Glutamatergic neuron (in vitro differentiated cells): ENCODE data around the gene HMX1. TPM values are rescaled to one million over a fixed set of nuclear protein-coding genes. Genes with fewer than 3 reads are reported as not detected.

Experiments used
- DNase-seq: peaks from one replicate; pipeline ENCODE4 v3.0.0; 2022
- H3K27ac Mint-ChIP-seq: one replicate; pipeline ENCODE4 v1.8.0; 2020; ENCODE audit warnings: mild to moderate bottlenecking, mixed read lengths, inconsistent platforms; ENCODE audit not compliant: unreplicated experiment
- H3K27me3 Mint-ChIP-seq: one replicate; pipeline ENCODE4 v1.8.0; 2020; ENCODE audit warnings: mild to moderate bottlenecking, moderate library complexity, mixed read lengths, inconsistent platforms; ENCODE audit not compliant: unreplicated experiment
- H3K36me3 Mint-ChIP-seq: one replicate; pipeline ENCODE4 v1.8.0; 2020; ENCODE audit warnings: mild to moderate bottlenecking, mixed read lengths, inconsistent platforms; ENCODE audit not compliant: unreplicated experiment
- H3K4me1 Mint-ChIP-seq: one replicate; pipeline ENCODE4 v1.8.0; 2020; ENCODE audit warnings: mild to moderate bottlenecking, low read depth, mixed read lengths, inconsistent platforms; ENCODE audit not compliant: unreplicated experiment
- H3K4me3 Mint-ChIP-seq: one replicate; pipeline ENCODE4 v1.8.0; 2020; ENCODE audit warnings: mild to moderate bottlenecking, mixed read lengths, inconsistent platforms; ENCODE audit not compliant: unreplicated experiment
- H3K9me3 Mint-ChIP-seq: one replicate; pipeline ENCODE4 v1.8.0; 2020; ENCODE audit warnings: mild to moderate bottlenecking, moderate library complexity, mixed read lengths, inconsistent platforms; ENCODE audit not compliant: unreplicated experiment
- CTCF ChIP-seq: fragments of 200-600 bp; sonication (generic); IDR thresholded peaks from one replicate; pipeline ENCODE4 v1.5.0; 2021; ENCODE audit not compliant: partially characterized antibody, unreplicated experiment
- total RNA-seq: library from RNA; stranded (reverse); fragmentation: NEBNext Ultra II Directional; extraction: Animal tissue kit (Norgen Biotek cat#: 25700); gene quantifications from one replicate; pipeline ENCODE4 v1.2.1, GENCODE V29; 2021; ENCODE audit not compliant: unreplicated experiment

Gene HMX1
- total RNA-seq, 1 donor from 2014 or later, result 1.7 TPM

DNA sequence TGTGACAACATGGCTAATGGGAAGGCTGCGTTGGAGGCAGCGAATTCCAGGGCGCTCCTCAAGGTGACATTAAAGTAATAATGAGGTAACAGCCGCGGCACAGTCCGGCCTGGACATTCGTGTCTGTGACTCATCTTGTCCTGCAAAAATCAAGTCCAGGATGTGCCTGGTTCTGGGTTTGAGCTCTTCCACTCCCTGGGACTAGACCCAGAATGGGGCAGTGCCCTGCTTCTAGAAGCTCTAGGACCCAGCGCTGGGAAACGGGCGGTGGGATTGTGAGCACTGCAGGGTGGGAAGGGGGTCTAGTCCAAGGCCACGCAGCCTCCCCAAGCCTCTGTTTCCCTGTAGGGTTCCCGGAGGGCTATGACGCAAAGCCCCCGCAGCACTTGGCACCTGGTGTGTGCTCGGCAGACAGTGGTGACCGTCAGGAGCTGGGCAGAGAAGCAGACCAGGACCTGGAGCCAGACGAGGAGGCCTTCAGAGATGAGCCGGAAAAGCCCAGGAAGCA lies 34.9 kb downstream of the HMX1 start:
- no peaks in the 10 kb centered on the region for H3K36me3 Mint-ChIP-seq
- TF ChIP-seq CTCF, result no peak
- DNase-seq, result no peak
- peaks cover 4% of the 10 kb centered on the region for H3K27me3 Mint-ChIP-seq
- H3K4me3 Mint-ChIP-seq, result no peak overlapping the region
- peaks cover 6% of the 10 kb centered on the region for H3K9me3 Mint-ChIP-seq
- peaks cover 5% of the 10 kb centered on the region for H3K4me1 Mint-ChIP-seq
- no peak overlapping the region for H3K27ac Mint-ChIP-seq

GRCh38 chr4:8835521-8836365 lies 35.9 kb downstream of the HMX1 start:
- Mint-ChIP-seq H3K4me3 (no peak overlapping the region), H3K36me3 (no peaks in the 10 kb centered on the region), H3K27ac (no peak overlapping the region), H3K9me3 (peaks cover 6% of the 10 kb centered on the region), H3K27me3 (peaks cover 5% of the 10 kb centered on the region), H3K4me1 (peaks cover 5% of the 10 kb centered on the region)
- TF ChIP-seq CTCF, result no peak
- DNase-seq, result no peak

GRCh38 chr4:8834681-8835220 lies 36.9 kb downstream of the HMX1 start:
- no peak for DNase-seq
- H3K27ac Mint-ChIP-seq, result no peak overlapping the region
- H3K9me3 Mint-ChIP-seq, result peaks cover 6% of the 10 kb centered on the region
- TF ChIP-seq CTCF, result no peak
- peaks cover 5% of the 10 kb centered on the region for H3K4me1 Mint-ChIP-seq
- H3K36me3 Mint-ChIP-seq, result no peaks in the 10 kb centered on the region
- H3K27me3 Mint-ChIP-seq, result peaks cover 8% of the 10 kb centered on the region
- no peak overlapping the region for H3K4me3 Mint-ChIP-seq

DNA sequence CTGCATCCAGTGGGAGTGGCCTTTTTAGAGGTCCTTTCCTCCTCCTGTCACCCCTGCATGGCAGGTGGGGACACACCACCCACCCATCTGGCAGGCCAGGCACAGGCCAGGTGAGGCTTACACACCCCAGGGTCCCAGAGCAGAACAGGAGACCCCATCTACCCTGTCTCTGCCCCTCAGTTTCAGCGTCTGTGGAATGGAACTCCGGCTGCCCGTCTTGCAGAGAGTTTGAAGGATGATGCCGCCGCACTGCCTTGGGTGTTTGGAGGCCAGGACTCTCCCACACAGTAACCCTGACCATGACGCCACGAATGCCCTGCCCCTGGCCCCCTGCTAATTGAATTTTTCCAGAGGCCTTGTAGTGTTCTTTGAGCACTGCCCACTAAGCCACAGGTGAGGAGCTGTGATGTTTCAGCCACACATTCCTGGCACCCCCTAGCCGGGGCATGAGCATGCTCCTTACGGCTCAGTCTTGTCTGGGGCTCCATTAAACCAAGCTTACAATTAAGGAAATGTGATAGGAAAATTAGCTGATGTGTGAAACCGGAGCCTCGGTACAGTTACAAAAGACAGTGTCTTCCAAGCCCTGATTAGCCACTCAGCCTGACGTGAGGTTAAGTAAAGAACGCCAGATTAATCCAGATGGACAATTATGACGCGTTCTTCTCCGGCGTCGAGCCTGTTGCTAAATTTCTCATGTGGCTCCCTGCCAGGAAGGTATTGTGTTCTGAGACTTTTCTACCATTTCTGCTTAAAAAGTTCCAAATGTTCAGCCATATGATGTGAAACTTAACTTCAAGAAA lies 39.3 kb downstream of the HMX1 start:
- peaks cover 5% of the 10 kb centered on the region for H3K4me1 Mint-ChIP-seq
- H3K9me3 Mint-ChIP-seq, result peaks cover 7% of the 10 kb centered on the region
- no peak overlapping the region for H3K4me3 Mint-ChIP-seq
- DNase-seq, result no peak
- H3K36me3 Mint-ChIP-seq, result peaks cover 9% of the 10 kb centered on the region
- H3K27ac Mint-ChIP-seq, result no peak overlapping the region
- no peak for TF ChIP-seq CTCF
- H3K27me3 Mint-ChIP-seq, result peaks cover 11% of the 10 kb centered on the region
